WERI-Rb-1 (cell line): ENCODE data around the gene PTPRN2.
"Not testable (repeated sequence)": the region's sequence is repeated elsewhere in the genome, so short reads cannot be mapped to it uniquely, and the experiment has no call there.

Experiments
- DNase-seq: peaks from one replicate; pipeline ENCODE4 v3.0.0-alpha.2; 2020
- H3K27ac ChIP-seq: fragments of 250-450 bp; sonication (Bioruptor Pico); 2 replicates; pipeline ENCODE4 v1.5.1; 2020; ENCODE audit warnings: mild to moderate bottlenecking, moderate library complexity
- H3K27me3 ChIP-seq: fragments of 250-450 bp; sonication (Bioruptor Pico); 2 replicates; pipeline ENCODE4 v1.5.1; 2021; ENCODE audit warnings: mild to moderate bottlenecking, low read depth, moderate library complexity; ENCODE audit not compliant: insufficient read depth, severe bottlenecking
- H3K36me3 ChIP-seq: fragments of 250-450 bp; sonication (Bioruptor Pico); 2 replicates; pipeline ENCODE4 v1.5.1; 2020; ENCODE audit warnings: mild to moderate bottlenecking, moderate library complexity
- H3K4me3 ChIP-seq: 2 replicates; pipeline ENCODE4 v1.5.1; 2011; ENCODE audit warnings: low read depth, mild to moderate bottlenecking, control low read depth, low read length
- H3K9me3 ChIP-seq: fragments of 250-450 bp; sonication (Bioruptor Pico); 2 replicates; pipeline ENCODE4 v1.5.1; 2021; ENCODE audit warnings: mild to moderate bottlenecking, moderate library complexity; ENCODE audit not compliant: severe bottlenecking
- CTCF ChIP-seq: IDR thresholded peaks from 2 replicates; pipeline ENCODE4 v1.5.1; 2011; ENCODE audit warnings: low read depth, mild to moderate bottlenecking, control low read depth, inconsistent platforms, low read length

PTPRN2 gene

GRCh38 chr7:157700231-157701005 lies 887.2 kb downstream of the PTPRN2 start:
- no peaks in the 10 kb centered on the region for H3K36me3 ChIP-seq
- H3K9me3 ChIP-seq, result no peaks in the 10 kb centered on the region
- no peak overlapping the region for H3K27ac ChIP-seq
- TF ChIP-seq CTCF, result no peak
- H3K4me3 ChIP-seq, result no peak overlapping the region
- H3K27me3 ChIP-seq, result no peaks in the 10 kb centered on the region
- DNase-seq, result no peak

DNA sequence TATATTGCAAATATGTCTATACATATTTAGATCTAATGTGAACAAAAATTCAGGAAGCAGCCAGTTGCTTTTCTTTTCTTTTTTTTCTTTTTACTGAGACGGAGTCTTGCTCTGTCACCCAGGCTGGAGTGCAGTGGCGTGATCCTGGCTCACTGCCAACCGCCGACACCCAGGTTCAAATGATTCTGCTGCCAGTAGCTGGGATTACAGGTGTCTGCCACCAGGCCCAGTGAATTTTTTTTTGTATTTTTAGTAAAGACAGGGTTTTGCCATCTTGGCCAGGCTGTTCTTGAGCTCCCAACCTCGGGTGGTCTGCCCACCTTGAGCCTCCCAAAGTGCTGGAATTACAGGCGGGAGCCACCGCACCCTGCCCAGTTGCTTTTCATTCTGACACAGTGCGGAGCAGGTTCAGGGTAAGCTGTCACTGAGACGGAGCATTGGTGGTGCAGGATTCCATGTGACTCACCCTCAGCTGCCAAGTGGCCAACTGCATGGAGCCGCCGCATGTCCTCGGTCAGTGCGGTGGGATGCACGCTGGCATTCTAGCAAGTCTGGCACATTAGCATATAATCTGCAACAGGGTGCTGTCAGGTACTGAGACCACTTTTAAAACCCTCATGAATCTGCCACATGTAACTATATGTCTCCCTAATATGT lies 888.1 kb downstream of the PTPRN2 start:
- H3K36me3 ChIP-seq, result no peaks in the 10 kb centered on the region
- no peak for DNase-seq
- no peaks in the 10 kb centered on the region for H3K9me3 ChIP-seq
- H3K27me3 ChIP-seq, result no peaks in the 10 kb centered on the region
- H3K27ac ChIP-seq, result no peak overlapping the region
- no peak overlapping the region for H3K4me3 ChIP-seq
- TF ChIP-seq CTCF, result no peak

DNA sequence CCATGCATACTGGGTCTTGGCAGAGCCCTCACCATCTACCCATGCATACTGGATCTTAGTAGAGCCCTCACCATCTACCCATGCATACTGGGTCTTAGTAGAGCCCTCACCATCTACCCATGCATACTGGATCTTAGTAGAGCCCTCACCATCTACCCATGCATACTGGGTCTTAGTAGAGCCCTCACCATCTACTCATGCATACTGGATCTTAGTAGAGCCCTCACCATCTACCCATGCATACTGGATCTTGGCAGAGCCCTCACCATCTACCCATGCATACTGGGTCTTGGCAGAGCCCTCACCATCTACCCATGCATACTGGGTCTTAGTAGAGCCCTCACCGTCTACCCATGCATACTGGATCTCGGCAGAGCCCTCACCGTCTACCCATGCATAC lies 890.3 kb downstream of the PTPRN2 start:
- H3K27me3 ChIP-seq, H3K9me3 ChIP-seq, H3K36me3 ChIP-seq, H3K27ac ChIP-seq, H3K4me3 ChIP-seq, DNase-seq: not testable (repeated sequence)

GRCh38 chr7:157695609-157696008 lies 892.0 kb downstream of the PTPRN2 start:
- not testable (repeated sequence) for H3K36me3 ChIP-seq, H3K9me3 ChIP-seq, DNase-seq, H3K27me3 ChIP-seq, H3K4me3 ChIP-seq, H3K27ac ChIP-seq

- Histone ChIP-seq H3K36me3 (no peaks in the 10 kb centered on the region), H3K9me3 (no peaks in the 10 kb centered on the region), H3K27ac (no peak overlapping the region), H3K4me3 (no peak overlapping the region), H3K27me3 (no peaks in the 10 kb centered on the region)
- no peak for TF ChIP-seq CTCF
- no peak for DNase-seq
Observed at GRCh38 chr7:157694376-157694665, 893.3 kb downstream of the PTPRN2 start.

DNA sequence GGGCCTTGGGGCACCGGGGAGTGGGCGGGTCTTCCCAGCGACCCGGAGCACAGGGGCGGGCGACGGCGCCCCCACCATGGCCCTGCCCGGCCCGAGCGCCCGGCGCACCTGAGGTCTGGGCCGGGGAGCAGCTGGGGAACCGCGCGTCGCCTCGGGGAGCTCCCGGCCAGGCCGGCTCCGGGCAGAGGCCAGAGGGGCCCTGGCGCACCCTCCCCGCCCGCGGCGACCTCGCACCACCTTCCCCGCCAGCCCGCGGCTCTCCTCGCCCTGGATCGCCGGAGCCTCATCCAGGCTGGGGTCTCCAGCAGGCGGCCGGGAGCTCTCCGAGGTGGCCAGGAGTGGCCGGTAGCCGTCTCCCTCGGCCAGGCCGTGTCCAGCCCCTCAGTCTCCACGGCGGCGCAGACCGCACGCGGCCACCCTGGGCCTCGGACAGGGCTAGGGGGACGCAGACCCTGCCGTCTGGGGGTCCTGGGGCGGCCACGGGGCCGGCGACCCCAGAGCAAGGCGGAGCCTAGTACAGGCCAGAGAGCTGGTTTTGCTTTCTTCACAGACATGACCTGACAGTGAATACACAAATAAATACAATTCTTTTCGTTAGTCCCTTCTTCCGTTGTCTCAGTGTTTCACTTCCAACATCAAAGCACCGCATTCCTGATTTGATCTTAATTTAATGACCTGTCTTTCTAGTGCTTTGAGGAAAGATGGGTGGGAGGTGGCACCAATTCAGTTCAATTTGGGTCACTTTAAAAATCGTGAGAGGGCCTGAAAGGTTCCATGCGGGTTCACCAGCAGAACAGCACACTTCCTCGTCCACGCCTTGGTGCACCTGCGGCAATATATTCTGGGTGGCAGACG lies 893.9 kb downstream of the PTPRN2 start:
- peak; percentile 4 for DNase-seq
- H3K27me3 ChIP-seq, result no peaks in the 10 kb centered on the region
- TF ChIP-seq CTCF, result no peak
- no peak overlapping the region for H3K27ac ChIP-seq
- H3K36me3 ChIP-seq, result no peaks in the 10 kb centered on the region
- H3K9me3 ChIP-seq, result no peaks in the 10 kb centered on the region
- no peak overlapping the region for H3K4me3 ChIP-seq
